ENCODE data around the gene MAP3K10. TPM values are rescaled to one million over a fixed set of nuclear protein-coding genes. Genes with fewer than 3 reads are reported as not detected.

Gene MAP3K10
- polyA plus RNA-seq, 1 donor: 10.1 TPM

- WGBS (ENCODE audit: insufficient coverage, low lambda C conversion rate): no CpG with 5 or more reads among the region's 3 CpGs
Observed at GRCh38 chr19:40262422-40262821, 71.2 kb downstream of the MAP3K10 start.

GRCh38 chr19:40263440-40264313 lies 72.5 kb downstream of the MAP3K10 start:
- Histone ChIP-seq H3K4me1 (ENCODE audit: control insufficient read depth, insufficient read depth, low read length) (no peaks in the 10 kb centered on the region), H3K36me3 (ENCODE audit: control insufficient read depth, insufficient read depth, low read length) (peaks cover 35% of the 10 kb centered on the region), H3K27me3 (ENCODE audit: control insufficient read depth, insufficient read depth, low read length) (no peaks in the 10 kb centered on the region), H3K9me3 (ENCODE audit: control insufficient read depth, low read depth, low read length) (no peaks in the 10 kb centered on the region), H3K27ac (ENCODE audit: low read length) (no peak overlapping the region), H3K4me3 (ENCODE audit: low read length) (no peak overlapping the region)
- DNase-seq: no peak
- 100% methylated on average over 1 of the region's 24 CpGs for WGBS (ENCODE audit: insufficient coverage, low lambda C conversion rate)

More at GRCh38 chr19:40262422-40262821, 71.2 kb downstream of the MAP3K10 start:
- no peak for DNase-seq
- H3K27me3 ChIP-seq (ENCODE audit: control insufficient read depth, insufficient read depth, low read length): no peaks in the 10 kb centered on the region
- H3K27ac ChIP-seq (ENCODE audit: low read length): no peak overlapping the region
- H3K9me3 ChIP-seq (ENCODE audit: control insufficient read depth, low read depth, low read length): no peaks in the 10 kb centered on the region
- H3K4me3 ChIP-seq (ENCODE audit: low read length): no peak overlapping the region
- no peaks in the 10 kb centered on the region for H3K4me1 ChIP-seq (ENCODE audit: control insufficient read depth, insufficient read depth, low read length)
- H3K36me3 ChIP-seq (ENCODE audit: control insufficient read depth, insufficient read depth, low read length): peaks cover 35% of the 10 kb centered on the region

GRCh38 chr19:40264314-40265054 lies 73.3 kb downstream of the MAP3K10 start:
- no CpG with 5 or more reads among the region's 19 CpGs for WGBS (ENCODE audit: insufficient coverage, low lambda C conversion rate)

More at GRCh38 chr19:40264314-40265054, 73.3 kb downstream of the MAP3K10 start:
- Histone ChIP-seq H3K27ac (ENCODE audit: low read length) (no peak overlapping the region), H3K4me1 (ENCODE audit: control insufficient read depth, insufficient read depth, low read length) (no peaks in the 10 kb centered on the region), H3K9me3 (ENCODE audit: control insufficient read depth, low read depth, low read length) (no peaks in the 10 kb centered on the region), H3K4me3 (ENCODE audit: low read length) (no peak overlapping the region), H3K27me3 (ENCODE audit: control insufficient read depth, insufficient read depth, low read length) (no peaks in the 10 kb centered on the region), H3K36me3 (ENCODE audit: control insufficient read depth, insufficient read depth, low read length) (peaks cover 40% of the 10 kb centered on the region)
- DNase-seq: no peak

Other genes with a start within 250 kb of the MAP3K10 start
- gene PSMC4, start 220.3 kb upstream of the MAP3K10 start, polyA plus RNA-seq: 73.7 TPM
- gene ZNF546, start 194.4 kb upstream of the MAP3K10 start, polyA plus RNA-seq: 3.9 TPM
- gene ZNF780B, start 135.2 kb upstream of the MAP3K10 start, polyA plus RNA-seq: 21.8 TPM
- gene ZNF780A, start 100.5 kb upstream of the MAP3K10 start, polyA plus RNA-seq: 16.0 TPM
- gene TTC9B, start 27.0 kb downstream of the MAP3K10 start, polyA plus RNA-seq: 3.1 TPM
- 1.5 TPM for gene CCNP, start 35.3 kb downstream of the MAP3K10 start, polyA plus RNA-seq
- 101 TPM for gene AKT2, start 93.9 kb downstream of the MAP3K10 start, polyA plus RNA-seq
- gene C19orf47, start 157.0 kb downstream of the MAP3K10 start, polyA plus RNA-seq: 8.7 TPM
- 272 TPM for gene PLD3, start 157.3 kb downstream of the MAP3K10 start, polyA plus RNA-seq
- gene HIPK4, start 198.8 kb downstream of the MAP3K10 start, polyA plus RNA-seq: 0.10 TPM
- 4.0 TPM for gene PRX, start 222.0 kb downstream of the MAP3K10 start, polyA plus RNA-seq
- 9.0 TPM for gene SERTAD1, start 234.6 kb downstream of the MAP3K10 start, polyA plus RNA-seq

Data from large intestine (tissue), 3 donors.